ENCODE measurements around the gene RPTN.

DNA sequence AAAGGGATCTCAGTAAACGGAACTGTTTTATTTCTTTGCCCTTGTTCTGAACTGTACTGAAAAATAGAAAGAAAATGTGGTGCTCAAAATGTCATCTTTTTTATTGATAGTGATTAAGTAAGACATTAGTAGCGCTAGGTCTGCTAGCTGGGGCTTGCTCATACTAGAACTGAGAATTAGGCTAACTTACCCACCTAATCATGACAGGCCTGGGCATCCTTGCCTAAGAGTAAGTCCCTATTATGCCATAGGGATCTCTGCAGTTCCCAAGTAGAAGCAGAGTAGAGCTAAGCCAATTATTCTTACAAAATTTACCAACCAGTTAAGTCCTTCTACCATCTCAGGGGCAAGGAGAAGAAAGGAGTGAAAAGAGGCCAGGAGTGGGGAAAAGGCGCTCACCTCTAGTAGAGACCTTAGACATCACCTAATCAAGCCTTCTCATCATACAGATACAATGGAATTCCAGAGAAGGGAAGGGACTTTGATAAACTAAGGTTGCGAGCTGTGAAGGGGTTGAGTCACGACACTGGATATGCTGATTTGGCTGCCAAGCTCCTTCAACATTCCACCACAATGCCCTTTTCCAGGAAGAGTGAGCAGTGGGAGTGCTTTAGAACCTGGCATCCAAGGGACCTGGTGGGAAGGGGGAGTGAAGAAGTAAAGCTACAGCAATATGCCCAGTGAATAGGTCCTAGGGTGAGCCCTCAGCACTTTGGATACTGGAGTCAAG is 27.7 kb upstream of the RPTN start:
- TF ChIP-seq, protein P1, sequence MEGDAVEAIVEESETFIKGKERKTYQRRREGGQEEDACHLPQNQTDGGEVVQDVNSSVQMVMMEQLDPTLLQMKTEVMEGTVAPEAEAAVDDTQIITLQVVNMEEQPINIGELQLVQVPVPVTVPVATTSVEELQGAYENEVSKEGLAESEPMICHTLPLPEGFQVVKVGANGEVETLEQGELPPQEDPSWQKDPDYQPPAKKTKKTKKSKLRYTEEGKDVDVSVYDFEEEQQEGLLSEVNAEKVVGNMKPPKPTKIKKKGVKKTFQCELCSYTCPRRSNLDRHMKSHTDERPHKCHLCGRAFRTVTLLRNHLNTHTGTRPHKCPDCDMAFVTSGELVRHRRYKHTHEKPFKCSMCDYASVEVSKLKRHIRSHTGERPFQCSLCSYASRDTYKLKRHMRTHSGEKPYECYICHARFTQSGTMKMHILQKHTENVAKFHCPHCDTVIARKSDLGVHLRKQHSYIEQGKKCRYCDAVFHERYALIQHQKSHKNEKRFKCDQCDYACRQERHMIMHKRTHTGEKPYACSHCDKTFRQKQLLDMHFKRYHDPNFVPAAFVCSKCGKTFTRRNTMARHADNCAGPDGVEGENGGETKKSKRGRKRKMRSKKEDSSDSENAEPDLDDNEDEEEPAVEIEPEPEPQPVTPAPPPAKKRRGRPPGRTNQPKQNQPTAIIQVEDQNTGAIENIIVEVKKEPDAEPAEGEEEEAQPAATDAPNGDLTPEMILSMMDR (IDR thresholded peaks at IDR 0.05), result no peak
- TF ChIP-seq POLR2A (IDR thresholded peaks at IDR 0.05; ENCODE audit: low read depth), result no peak
- TF ChIP-seq POLR2AphosphoS5 (IDR thresholded peaks at IDR 0.05), result no peak
- TF ChIP-seq EP300 (IDR thresholded peaks at IDR 0.05), result no peak
